Measurements from ENCODE around the gene ADTRP. TPM values are rescaled to one million over a fixed set of nuclear protein-coding genes. Genes with fewer than 3 reads are reported as not detected.

Gene ADTRP
- total and polyA plus RNA-seq, 7 experiments from 2014 or later: 3.1 to 109 (median 44.3) TPM

DNA sequence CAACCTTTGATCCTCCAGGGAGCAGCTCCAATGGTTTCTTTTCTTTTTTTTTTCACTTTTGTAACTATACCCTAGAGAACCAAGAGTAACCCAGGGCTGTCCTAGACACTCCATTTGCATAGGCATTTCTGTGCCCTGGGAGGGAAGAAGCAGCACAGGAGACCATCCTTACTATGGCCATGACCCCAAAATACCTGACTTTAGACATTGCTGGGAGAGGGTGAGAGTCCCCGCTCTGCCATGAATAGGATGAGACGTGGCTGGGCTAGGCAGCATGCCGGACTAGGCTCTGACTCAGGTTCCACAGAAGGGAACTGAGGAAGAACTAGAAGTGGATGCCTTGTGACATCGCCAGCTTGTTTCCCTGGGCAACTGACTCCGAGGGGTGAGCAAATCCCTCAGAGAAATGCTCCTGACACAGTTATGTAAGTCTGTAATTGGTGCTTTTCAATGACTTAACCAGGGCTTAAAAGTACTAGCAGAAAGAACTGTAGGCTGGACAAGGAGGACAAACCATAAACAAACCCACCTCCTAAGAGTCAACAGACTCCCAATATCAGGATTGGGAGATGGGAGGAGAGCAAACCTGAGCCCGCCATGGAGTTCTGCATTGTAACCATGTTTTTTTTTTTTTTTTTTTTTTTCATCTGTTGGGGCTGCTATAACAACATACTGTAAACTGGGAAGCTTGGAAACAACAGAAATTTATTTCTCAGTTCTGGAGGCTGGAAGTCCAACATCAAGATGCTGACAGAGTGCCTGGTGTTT lies 910 bp upstream of the ADTRP start:
- CTCF ChIA-PET: no interaction called here
- H3K4me3 Mint-ChIP-seq: no peak overlapping the region
- ATAC-seq (no peak), DNase-seq (no peak)
- peaks cover 0 to 3% (median 0%) of the 10 kb centered on the region in 5 donors for H3K27me3 Mint-ChIP-seq
- Histone ChIP-seq H3K27ac (ENCODE audit: low read depth, low read length) (no peak overlapping the region), H3K4me3 (ENCODE audit: low read length) (no peak overlapping the region), H3K27me3 (ENCODE audit: control insufficient read depth in 2 of 2, insufficient read depth in 2 of 2, low read length in 2 of 2) (no peaks in the 10 kb centered on the region), H3K9me3 (ENCODE audit: control insufficient read depth in 2 of 3, low read length in 3 of 3) (no peaks in the 10 kb centered on the region), H3K36me3 (ENCODE audit: control insufficient read depth in 2 of 3, insufficient read depth in 3 of 3, low read length in 3 of 3) (no peaks in the 10 kb centered on the region), H3K4me1 (ENCODE audit: control insufficient read depth in 2 of 2, insufficient read depth in 2 of 2, low read length in 2 of 2) (no peaks in the 10 kb centered on the region)
- H3K27ac Mint-ChIP-seq: no peak overlapping the region
- peaks cover 0 to 7% (median 0%) of the 10 kb centered on the region in 7 donors for H3K4me1 Mint-ChIP-seq
- intact Hi-C loops (cut with micrococcal nuclease): no loop called here
- H3K9me3 Mint-ChIP-seq: peaks cover 0 to 11% (median 0%) of the 10 kb centered on the region in 11 donors
- POLR2A ChIA-PET: interaction anchor here (0.9 kb wide), 1 partner anchor 10 kb away, joined by 3 read pairs; no protein-coding TSS in a partner anchor
- peaks cover 0 to 6% (median 0%) of the 10 kb centered on the region in 5 donors for H3K36me3 Mint-ChIP-seq

- CTCF ChIA-PET: no interaction called here
- intact Hi-C loops (cut with micrococcal nuclease): no loop called here
Measured at GRCh38 chr6:11778036-11778435, 567 bp downstream of the ADTRP start.

GRCh38 chr6:11775791-11776409 lies 2.7 kb downstream of the ADTRP start:
- no peaks in the 10 kb centered on the region for H3K9me3 ChIP-seq (ENCODE audit: control insufficient read depth in 2 of 3, low read length in 3 of 3)
- POLR2A ChIA-PET: no interaction called here
- CTCF ChIA-PET: no interaction called here

More at GRCh38 chr6:11778036-11778435, 567 bp downstream of the ADTRP start:
- Histone ChIP-seq H3K36me3 (ENCODE audit: control insufficient read depth in 2 of 3, insufficient read depth in 3 of 3, low read length in 3 of 3) (no peaks in the 10 kb centered on the region), H3K27me3 (ENCODE audit: control insufficient read depth in 2 of 2, insufficient read depth in 2 of 2, low read length in 2 of 2) (no peaks in the 10 kb centered on the region), H3K4me1 (ENCODE audit: control insufficient read depth in 2 of 2, insufficient read depth in 2 of 2, low read length in 2 of 2) (no peaks in the 10 kb centered on the region), H3K9me3 (ENCODE audit: control insufficient read depth in 2 of 3, low read length in 3 of 3) (no peaks in the 10 kb centered on the region), H3K27ac (ENCODE audit: low read depth, low read length) (no peak overlapping the region), H3K4me3 (ENCODE audit: low read length) (no peak overlapping the region)
- Mint-ChIP-seq H3K4me1 (peaks cover 0 to 7% (median 0%) of the 10 kb centered on the region in 7 donors), H3K4me3 (no peak overlapping the region), H3K27me3 (peaks cover 0 to 2% (median 0%) of the 10 kb centered on the region in 5 donors), H3K27ac (peak overlapping the region in 2 of 9 donors; percentile 27 to 29), H3K9me3 (peaks cover 0 to 3% (median 0%) of the 10 kb centered on the region in 11 donors), H3K36me3 (peaks cover 0 to under 1% (median 0%) of the 10 kb centered on the region in 5 donors)
- DNase-seq (no peak), ATAC-seq (no peak)
- POLR2A ChIA-PET: no interaction called here

GRCh38 chr6:11774426-11774825 lies 4.2 kb downstream of the ADTRP start:
- H3K36me3 Mint-ChIP-seq: no peaks in the 10 kb centered on the region
- H3K9me3 ChIP-seq (ENCODE audit: control insufficient read depth in 2 of 3, low read length in 3 of 3): no peaks in the 10 kb centered on the region
- CTCF ChIA-PET: no interaction called here
- no peak for DNase-seq
- no peak overlapping the region for H3K4me3 Mint-ChIP-seq
- H3K4me1 ChIP-seq (ENCODE audit: control insufficient read depth in 2 of 2, insufficient read depth in 2 of 2, low read length in 2 of 2): no peaks in the 10 kb centered on the region
- intact Hi-C loops (cut with micrococcal nuclease): no loop called here
- peak; percentile 9 for ATAC-seq
- no peaks in the 10 kb centered on the region for H3K9me3 Mint-ChIP-seq
- peaks cover 0 to 4% (median 0%) of the 10 kb centered on the region in 5 donors for H3K27me3 Mint-ChIP-seq
- no peaks in the 10 kb centered on the region for H3K27me3 ChIP-seq (ENCODE audit: control insufficient read depth in 2 of 2, insufficient read depth in 2 of 2, low read length in 2 of 2)
- peaks cover 0 to 12% (median 5%) of the 10 kb centered on the region in 7 donors for H3K4me1 Mint-ChIP-seq
- no peak overlapping the region for H3K27ac ChIP-seq (ENCODE audit: low read depth, low read length)
- no peak overlapping the region for H3K4me3 ChIP-seq (ENCODE audit: low read length)
- H3K36me3 ChIP-seq (ENCODE audit: control insufficient read depth in 2 of 3, insufficient read depth in 3 of 3, low read length in 3 of 3): no peaks in the 10 kb centered on the region
- no peak overlapping the region for H3K27ac Mint-ChIP-seq
- POLR2A ChIA-PET: no interaction called here

More at GRCh38 chr6:11775791-11776409, 2.7 kb downstream of the ADTRP start:
- H3K27me3 Mint-ChIP-seq: peaks cover 0 to 4% (median 0%) of the 10 kb centered on the region in 5 donors
- Histone ChIP-seq H3K27me3 (ENCODE audit: control insufficient read depth in 2 of 2, insufficient read depth in 2 of 2, low read length in 2 of 2) (no peaks in the 10 kb centered on the region), H3K36me3 (ENCODE audit: control insufficient read depth in 2 of 3, insufficient read depth in 3 of 3, low read length in 3 of 3) (no peaks in the 10 kb centered on the region), H3K4me1 (ENCODE audit: control insufficient read depth in 2 of 2, insufficient read depth in 2 of 2, low read length in 2 of 2) (no peaks in the 10 kb centered on the region), H3K27ac (ENCODE audit: low read depth, low read length) (no peak overlapping the region), H3K4me3 (ENCODE audit: low read length) (no peak overlapping the region)
- H3K4me1 Mint-ChIP-seq: peaks cover 0 to 7% (median 0%) of the 10 kb centered on the region in 7 donors
- H3K36me3 Mint-ChIP-seq: no peaks in the 10 kb centered on the region
- H3K27ac Mint-ChIP-seq: peak overlapping the region in 1 of 9 donors; percentile 48
- DNase-seq: no peak
- no peaks in the 10 kb centered on the region for H3K9me3 Mint-ChIP-seq
- H3K4me3 Mint-ChIP-seq: no peak overlapping the region
- intact Hi-C loops (cut with micrococcal nuclease): no loop called here
- no peak for ATAC-seq

DNA sequence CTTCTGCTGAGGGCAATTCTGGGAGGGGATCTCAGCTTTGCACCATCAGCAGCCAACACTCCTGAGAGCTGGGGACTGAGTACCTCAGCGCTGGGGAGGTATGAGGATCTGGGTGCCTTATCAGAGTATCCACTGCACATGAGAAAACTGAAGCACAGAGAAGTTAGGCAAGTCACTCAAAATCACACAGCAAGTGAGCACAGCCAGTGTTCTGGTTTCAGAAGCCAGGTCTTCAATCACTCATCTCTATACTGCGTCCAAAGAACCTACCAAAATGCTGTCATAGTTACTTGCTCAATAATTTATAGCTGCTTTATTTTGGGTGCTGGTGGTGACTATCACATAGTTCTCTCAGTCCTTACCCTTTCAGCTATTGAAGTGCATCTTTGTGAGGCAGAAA lies 5.0 kb downstream of the ADTRP start:
- ATAC-seq (no peak), DNase-seq (no peak)
- peaks cover 0 to 4% (median 0%) of the 10 kb centered on the region in 5 donors for H3K27me3 Mint-ChIP-seq
- no peak overlapping the region for H3K4me3 Mint-ChIP-seq
- no peak overlapping the region for H3K27ac ChIP-seq (ENCODE audit: low read depth, low read length)
- H3K36me3 ChIP-seq (ENCODE audit: control insufficient read depth in 2 of 3, insufficient read depth in 3 of 3, low read length in 3 of 3): no peaks in the 10 kb centered on the region
- ChIA-PET CTCF (no interaction called here), POLR2A (no interaction called here)
- H3K4me1 ChIP-seq (ENCODE audit: control insufficient read depth in 2 of 2, insufficient read depth in 2 of 2, low read length in 2 of 2): no peaks in the 10 kb centered on the region
- no peaks in the 10 kb centered on the region for H3K9me3 ChIP-seq (ENCODE audit: control insufficient read depth in 2 of 3, low read length in 3 of 3)
- no peaks in the 10 kb centered on the region for H3K27me3 ChIP-seq (ENCODE audit: control insufficient read depth in 2 of 2, insufficient read depth in 2 of 2, low read length in 2 of 2)
- H3K4me1 Mint-ChIP-seq: peaks cover 0 to 16% (median 7%) of the 10 kb centered on the region in 7 donors
- intact Hi-C loops (cut with micrococcal nuclease): no loop called here
- H3K9me3 Mint-ChIP-seq: no peaks in the 10 kb centered on the region
- H3K27ac Mint-ChIP-seq: no peak overlapping the region
- no peak overlapping the region for H3K4me3 ChIP-seq (ENCODE audit: low read length)
- H3K36me3 Mint-ChIP-seq: no peaks in the 10 kb centered on the region

DNA sequence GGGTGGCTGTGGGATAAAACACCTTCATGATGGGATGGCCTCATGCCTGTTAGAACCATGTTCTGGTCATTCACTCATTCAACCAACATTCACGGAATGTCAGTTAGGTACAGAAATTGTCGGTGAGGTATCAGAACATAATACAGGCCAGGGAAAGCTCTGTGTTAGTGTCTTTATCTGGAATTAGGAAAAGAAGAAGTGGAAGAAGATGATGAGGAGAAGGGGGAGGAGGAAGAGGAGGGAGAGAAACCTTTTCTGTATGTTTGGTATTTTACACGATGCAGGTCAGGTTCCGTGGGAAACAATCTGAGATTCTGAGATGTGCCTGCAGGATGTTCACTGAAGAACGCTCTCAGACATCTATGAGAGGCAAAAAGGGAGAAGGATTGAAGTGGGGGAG lies 5.6 kb downstream of the ADTRP start:
- ChIA-PET CTCF (no interaction called here), POLR2A (no interaction called here)
- H3K4me1 Mint-ChIP-seq: peaks cover 0 to 21% (median 9%) of the 10 kb centered on the region in 7 donors
- H3K36me3 Mint-ChIP-seq: no peaks in the 10 kb centered on the region
- intact Hi-C loops (cut with micrococcal nuclease): no loop called here
- H3K27ac Mint-ChIP-seq: no peak overlapping the region
- no peak overlapping the region for H3K27ac ChIP-seq (ENCODE audit: low read depth, low read length)
- no peak overlapping the region for H3K4me3 Mint-ChIP-seq
- H3K9me3 ChIP-seq (ENCODE audit: control insufficient read depth in 2 of 3, low read length in 3 of 3): no peaks in the 10 kb centered on the region
- H3K4me1 ChIP-seq (ENCODE audit: control insufficient read depth in 2 of 2, insufficient read depth in 2 of 2, low read length in 2 of 2): no peaks in the 10 kb centered on the region
- ATAC-seq (no peak), DNase-seq (no peak)
- H3K27me3 ChIP-seq (ENCODE audit: control insufficient read depth in 2 of 2, insufficient read depth in 2 of 2, low read length in 2 of 2): no peaks in the 10 kb centered on the region
- no peaks in the 10 kb centered on the region for H3K36me3 ChIP-seq (ENCODE audit: control insufficient read depth in 2 of 3, insufficient read depth in 3 of 3, low read length in 3 of 3)
- no peak overlapping the region for H3K4me3 ChIP-seq (ENCODE audit: low read length)
- peaks cover 0 to 2% (median 0%) of the 10 kb centered on the region in 11 donors for H3K9me3 Mint-ChIP-seq
- H3K27me3 Mint-ChIP-seq: peaks cover 0 to 4% (median 0%) of the 10 kb centered on the region in 5 donors

All from naive thymus-derived CD4-positive, alpha-beta T cell (primary cell).